ACC112 (cell line): ENCODE data around the gene CPSF4.
"Not testable (repeated sequence)": the region's sequence is repeated elsewhere in the genome, so short reads cannot be mapped to it uniquely, and the experiment has no call there.

ENCODE experiments used
- H2AFZ ChIP-seq: fragments of 200-600 bp; sonication (generic); one replicate; pipeline ENCODE4 v1.6.0; 2017; ENCODE audit warnings: antibody characterized with exemption, low read length; ENCODE audit not compliant: unreplicated experiment
- H3K27ac ChIP-seq: fragments of 200-600 bp; sonication (generic); 2 replicates; pipeline ENCODE4 v1.5.1; 2014; ENCODE audit warnings: low read depth, mild to moderate bottlenecking, antibody characterized with exemption, low read length, moderate library complexity
- H3K27me3 ChIP-seq: fragments of 200-600 bp; sonication (generic); 2 replicates; pipeline ENCODE4 v1.6.1; 2014; ENCODE audit warnings: mild to moderate bottlenecking, antibody characterized with exemption, low read length, moderate library complexity, mixed read lengths; ENCODE audit not compliant: insufficient read depth
- H3K36me3 ChIP-seq: fragments of 200-600 bp; sonication (generic); 2 replicates; pipeline ENCODE4 v1.6.1; 2016; ENCODE audit warnings: mild to moderate bottlenecking, antibody characterized with exemption, low read length, moderate library complexity, mixed read lengths; ENCODE audit not compliant: insufficient read depth
- H3K4me1 ChIP-seq: fragments of 200-600 bp; sonication (generic); one replicate; pipeline ENCODE4 v1.6.1; 2016; ENCODE audit warnings: low read length, mixed read lengths; ENCODE audit not compliant: insufficient read depth, unreplicated experiment, control insufficient read depth
- H3K4me3 ChIP-seq: fragments of 200-600 bp; sonication (generic); 2 replicates; pipeline ENCODE4 v1.5.1; 2014; ENCODE audit warnings: mild to moderate bottlenecking, low read depth, low read length
- H3K79me2 ChIP-seq: fragments of 200-600 bp; sonication (generic); one replicate; pipeline ENCODE4 v1.6.0; 2016; ENCODE audit warnings: low read length; ENCODE audit not compliant: control insufficient read depth, unreplicated experiment, insufficient read depth

The CPSF4 gene

DNA sequence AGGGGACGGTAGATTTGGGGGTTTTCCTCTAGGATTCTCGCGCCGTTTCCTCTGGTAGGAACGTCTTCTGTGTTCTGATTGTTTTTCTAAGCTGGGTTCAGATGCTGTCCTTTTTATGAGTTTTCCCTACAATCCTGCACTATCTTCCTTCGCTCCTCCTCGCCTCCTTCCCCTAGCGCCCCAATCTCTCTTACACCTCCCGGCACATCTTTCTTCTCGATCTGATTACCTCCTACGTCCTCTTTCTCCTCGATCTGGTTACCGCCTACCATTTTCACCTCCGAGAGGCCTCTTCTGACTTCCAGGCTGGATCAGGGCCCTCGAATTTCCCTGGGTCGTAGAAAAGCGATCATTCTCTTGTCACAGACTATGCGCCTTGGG lies 29.6 kb upstream of the CPSF4 start:
- H3K79me2 ChIP-seq = peaks cover 71% of the 10 kb centered on the region
- H3K27me3 ChIP-seq = no peaks in the 10 kb centered on the region
- peaks cover 12% of the 10 kb centered on the region for H3K36me3 ChIP-seq
- no peak overlapping the region for H2AFZ ChIP-seq
- peak overlapping the region; percentile 99 for H3K4me3 ChIP-seq
- peak overlapping the region; percentile 97 for H3K27ac ChIP-seq
- peaks cover 40% of the 10 kb centered on the region for H3K4me1 ChIP-seq

GRCh38 chr7:99409806-99410205 lies 28.9 kb upstream of the CPSF4 start:
- Histone ChIP-seq H3K27me3 (no peaks in the 10 kb centered on the region), H3K27ac (0 out of 2 replicates have a peak overlapping the region, but pooled peaks have one; percentile 97), H3K36me3 (peaks cover 12% of the 10 kb centered on the region), H2AFZ (no peak overlapping the region), H3K4me3 (peak overlapping the region; percentile 99), H3K79me2 (peaks cover 65% of the 10 kb centered on the region), H3K4me1 (peaks cover 34% of the 10 kb centered on the region)

DNA sequence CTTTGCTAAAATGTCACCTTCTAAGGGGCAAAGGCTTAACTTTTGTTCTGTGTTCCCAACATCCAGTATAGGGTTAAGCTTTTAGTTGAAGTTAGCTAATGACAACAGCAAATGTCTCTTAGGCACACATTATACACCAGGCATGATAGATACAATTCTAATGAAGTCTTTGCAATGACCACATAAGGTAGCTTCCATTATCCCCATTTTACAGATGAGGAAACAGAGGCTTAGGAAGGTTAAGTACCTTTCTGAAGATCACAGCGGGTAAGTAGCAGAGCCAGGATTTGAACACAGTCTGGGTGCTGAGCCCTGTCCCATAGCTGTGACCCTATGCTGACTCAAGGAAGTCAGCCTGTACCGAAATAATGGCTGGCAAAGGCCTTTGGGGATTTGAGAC lies 28.1 kb upstream of the CPSF4 start:
- no peak overlapping the region for H3K27ac ChIP-seq
- H3K27me3 ChIP-seq = no peaks in the 10 kb centered on the region
- peak overlapping the region; percentile 99; the same call in 1 of the 2 replicates for H3K4me3 ChIP-seq
- no peak overlapping the region for H2AFZ ChIP-seq
- H3K4me1 ChIP-seq = peaks cover 27% of the 10 kb centered on the region
- peaks cover 56% of the 10 kb centered on the region for H3K79me2 ChIP-seq
- peaks cover 12% of the 10 kb centered on the region for H3K36me3 ChIP-seq

DNA sequence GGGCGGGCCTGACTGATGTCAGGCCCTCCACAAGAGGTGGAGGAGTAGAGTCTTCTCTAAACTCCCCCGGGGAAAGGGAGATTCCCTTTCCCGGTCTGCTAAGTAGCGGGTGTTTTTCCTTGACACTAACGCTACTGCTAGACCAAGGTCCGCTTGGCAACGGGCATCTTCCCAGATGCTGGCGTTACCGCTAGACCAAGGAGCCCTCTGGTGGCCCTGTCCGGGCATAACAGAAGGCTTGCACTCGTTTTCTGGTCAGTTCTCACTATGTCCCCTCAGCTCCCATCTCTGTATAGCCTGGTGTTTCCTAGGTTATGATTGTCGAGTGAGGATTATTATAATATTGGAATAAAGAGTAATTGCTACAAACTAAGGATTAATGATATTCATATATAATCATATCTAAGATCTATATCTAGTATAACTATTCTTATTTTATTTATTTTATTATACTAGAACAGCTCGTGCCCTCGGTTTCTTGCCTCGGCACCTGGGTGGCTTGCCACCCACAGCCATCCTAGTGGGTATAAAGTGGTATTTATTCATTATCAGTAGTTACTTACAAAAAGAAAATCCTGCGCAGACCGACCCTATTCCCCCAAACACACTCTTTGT lies 23.1 kb upstream of the CPSF4 start:
- not testable (repeated sequence) for H3K27ac ChIP-seq, H3K27me3 ChIP-seq, H2AFZ ChIP-seq, H3K4me3 ChIP-seq, H3K4me1 ChIP-seq
- peaks cover 20% of the 10 kb centered on the region for H3K36me3 ChIP-seq
- H3K79me2 ChIP-seq = peaks cover 12% of the 10 kb centered on the region

GRCh38 chr7:99418260-99418659 lies 20.5 kb upstream of the CPSF4 start:
- Histone ChIP-seq H3K79me2 (peaks cover 2% of the 10 kb centered on the region), H3K27me3 (no peaks in the 10 kb centered on the region), H3K4me3 (no peak overlapping the region), H2AFZ (no peak overlapping the region), H3K36me3 (peaks cover 11% of the 10 kb centered on the region; the same call in 1 of the 2 replicates), H3K4me1 (no peaks in the 10 kb centered on the region), H3K27ac (no peak overlapping the region)

GRCh38 chr7:99419323-99420021 lies 19.3 kb upstream of the CPSF4 start:
- Histone ChIP-seq H3K4me1 (no peaks in the 10 kb centered on the region), H3K27me3 (no peaks in the 10 kb centered on the region), H3K27ac (no peak overlapping the region), H2AFZ (no peak overlapping the region), H3K36me3 (peaks cover 9% of the 10 kb centered on the region; the same call in 1 of the 2 replicates), H3K79me2 (no peaks in the 10 kb centered on the region), H3K4me3 (no peak overlapping the region)

DNA sequence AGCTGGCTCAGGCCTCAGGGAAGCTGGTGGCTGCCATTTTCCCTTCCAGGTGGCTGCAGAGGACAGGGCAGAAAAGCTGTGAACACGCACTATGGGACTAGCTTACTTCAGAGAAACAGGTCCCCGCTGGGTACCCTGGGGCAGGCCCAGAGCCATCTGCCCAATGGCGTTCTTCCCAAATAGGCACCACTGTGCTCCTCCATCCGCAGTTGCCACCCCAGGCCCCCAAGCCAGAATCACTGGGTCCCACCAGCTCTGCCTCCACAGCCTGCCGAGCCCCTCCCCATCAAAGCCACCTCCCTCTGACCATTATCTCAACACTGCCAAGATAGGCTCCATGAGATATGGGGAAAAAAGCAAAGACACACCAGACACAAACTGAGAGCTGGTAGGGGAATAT lies 18.5 kb upstream of the CPSF4 start:
- Histone ChIP-seq H2AFZ (no peak overlapping the region), H3K4me1 (no peaks in the 10 kb centered on the region), H3K79me2 (no peaks in the 10 kb centered on the region), H3K36me3 (peaks cover 9% of the 10 kb centered on the region; the same call in 1 of the 2 replicates), H3K27me3 (no peaks in the 10 kb centered on the region), H3K27ac (no peak overlapping the region), H3K4me3 (no peak overlapping the region)

DNA sequence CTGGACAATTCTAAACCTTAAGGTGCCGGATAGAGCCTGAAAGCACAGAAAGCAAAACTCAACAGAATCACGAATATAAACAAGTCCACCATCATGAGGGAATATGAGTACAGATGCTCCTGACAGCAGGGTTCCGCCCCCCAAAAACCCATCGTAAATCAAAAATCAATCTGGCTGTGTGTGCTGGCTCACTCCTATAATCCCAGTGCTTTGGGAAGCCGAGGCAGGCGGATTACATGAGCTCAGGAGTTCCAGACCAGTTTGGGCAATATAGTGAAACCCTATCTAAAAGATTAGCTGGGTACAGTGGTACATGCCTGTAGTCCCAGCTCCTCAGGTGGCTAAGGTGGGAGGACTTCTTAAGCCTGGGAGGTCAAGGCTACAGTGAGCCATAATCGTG lies 17.8 kb upstream of the CPSF4 start:
- H3K27me3 ChIP-seq = no peaks in the 10 kb centered on the region
- no peaks in the 10 kb centered on the region for H3K79me2 ChIP-seq
- peaks cover 9% of the 10 kb centered on the region; the same call in 1 of the 2 replicates for H3K36me3 ChIP-seq
- no peaks in the 10 kb centered on the region for H3K4me1 ChIP-seq
- H2AFZ ChIP-seq = no peak overlapping the region
- no peak overlapping the region for H3K27ac ChIP-seq
- no peak overlapping the region for H3K4me3 ChIP-seq

DNA sequence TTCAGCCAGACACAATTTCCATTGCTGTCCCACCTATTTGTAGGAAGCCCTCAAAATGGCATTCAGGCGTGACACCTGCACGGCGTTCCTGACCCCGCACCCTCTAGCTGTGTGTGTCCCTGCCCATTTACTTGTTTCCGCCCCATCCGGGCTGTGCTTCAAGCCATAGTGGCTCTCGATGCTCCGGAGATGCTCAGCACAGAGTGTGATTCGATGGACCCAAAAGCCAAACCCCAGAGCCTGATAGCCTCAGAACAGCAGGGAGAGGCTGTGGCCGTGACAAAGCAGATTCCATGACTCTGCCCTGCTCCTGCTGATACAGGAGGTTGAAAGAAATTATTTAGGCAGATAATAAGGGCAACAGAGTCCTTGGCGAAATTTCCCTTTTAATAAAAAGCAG lies 16.6 kb upstream of the CPSF4 start:
- peaks cover 9% of the 10 kb centered on the region; the same call in 1 of the 2 replicates for H3K36me3 ChIP-seq
- H2AFZ ChIP-seq = no peak overlapping the region
- no peak overlapping the region for H3K27ac ChIP-seq

GRCh38 chr7:99422625-99423024 lies 16.1 kb upstream of the CPSF4 start:
- H3K36me3 ChIP-seq = peaks cover 7% of the 10 kb centered on the region; the same call in 1 of the 2 replicates
- no peak overlapping the region for H3K27ac ChIP-seq
- H3K4me1 ChIP-seq = no peaks in the 10 kb centered on the region

More for the DNA sequence above, 16.6 kb upstream of the CPSF4 start:
- Histone ChIP-seq H3K4me1 (no peaks in the 10 kb centered on the region), H3K4me3 (no peak overlapping the region), H3K27me3 (no peaks in the 10 kb centered on the region), H3K79me2 (no peaks in the 10 kb centered on the region)

More at GRCh38 chr7:99422625-99423024, 16.1 kb upstream of the CPSF4 start:
- H3K27me3 ChIP-seq = no peaks in the 10 kb centered on the region
- H3K4me3 ChIP-seq = no peak overlapping the region
- no peaks in the 10 kb centered on the region for H3K79me2 ChIP-seq
- H2AFZ ChIP-seq = no peak overlapping the region
